Lower leg skin (tissue), 3 donors: ENCODE data around the gene VEZF1.

ENCODE experiments used
- POLR2A ChIP-seq, 2 donors: fragments of 450-650 bp; IDR thresholded peaks; one replicate each; pipeline ENCODE4 v1.6.1; 2016 to 2017; ENCODE audit warnings: antibody characterized with exemption in 2 of 2, mild to moderate bottlenecking in 1 of 2, moderate library complexity in 1 of 2
- TF ChIP-seq, protein P1 (sequence below), 3 donors: fragments of 450-650 bp; IDR thresholded peaks; one replicate each; pipeline ENCODE4 v1.5.1; 2016; ENCODE audit warnings: antibody characterized with exemption in 3 of 3, mild to moderate bottlenecking in 3 of 3, moderate library complexity in 2 of 3

DNA sequence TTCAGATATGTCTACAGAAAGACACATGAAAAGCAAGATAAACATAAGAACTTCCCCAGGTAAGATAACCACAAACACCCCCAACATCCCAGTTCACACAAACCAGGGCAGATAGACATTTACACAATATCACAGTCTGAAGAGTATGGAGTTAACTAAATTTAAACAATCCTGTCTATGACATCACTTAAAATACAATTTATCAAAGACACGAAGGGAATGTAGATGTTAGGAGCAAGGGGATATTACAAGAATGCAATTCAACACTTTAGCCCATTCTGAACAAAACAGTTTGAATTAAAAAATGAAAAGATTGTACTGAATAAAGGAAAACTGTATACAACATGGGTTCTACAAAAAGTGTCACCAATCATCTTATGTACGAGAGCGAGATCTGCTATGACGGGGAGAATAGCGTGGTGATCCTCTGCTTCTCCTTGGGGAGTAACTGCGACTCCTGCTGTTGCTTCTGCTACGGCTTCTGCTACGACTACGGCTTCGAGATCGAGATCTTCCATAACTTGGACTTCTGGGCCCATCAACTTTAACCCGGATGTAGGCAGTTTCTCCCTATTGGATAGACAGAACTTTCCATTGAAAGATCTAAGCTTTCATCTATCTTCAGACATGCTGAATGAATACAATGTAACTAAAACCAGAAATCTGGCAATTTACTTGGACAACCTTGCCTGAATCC lies 17.1 kb upstream of the VEZF1 start:
- TF ChIP-seq, protein P1, sequence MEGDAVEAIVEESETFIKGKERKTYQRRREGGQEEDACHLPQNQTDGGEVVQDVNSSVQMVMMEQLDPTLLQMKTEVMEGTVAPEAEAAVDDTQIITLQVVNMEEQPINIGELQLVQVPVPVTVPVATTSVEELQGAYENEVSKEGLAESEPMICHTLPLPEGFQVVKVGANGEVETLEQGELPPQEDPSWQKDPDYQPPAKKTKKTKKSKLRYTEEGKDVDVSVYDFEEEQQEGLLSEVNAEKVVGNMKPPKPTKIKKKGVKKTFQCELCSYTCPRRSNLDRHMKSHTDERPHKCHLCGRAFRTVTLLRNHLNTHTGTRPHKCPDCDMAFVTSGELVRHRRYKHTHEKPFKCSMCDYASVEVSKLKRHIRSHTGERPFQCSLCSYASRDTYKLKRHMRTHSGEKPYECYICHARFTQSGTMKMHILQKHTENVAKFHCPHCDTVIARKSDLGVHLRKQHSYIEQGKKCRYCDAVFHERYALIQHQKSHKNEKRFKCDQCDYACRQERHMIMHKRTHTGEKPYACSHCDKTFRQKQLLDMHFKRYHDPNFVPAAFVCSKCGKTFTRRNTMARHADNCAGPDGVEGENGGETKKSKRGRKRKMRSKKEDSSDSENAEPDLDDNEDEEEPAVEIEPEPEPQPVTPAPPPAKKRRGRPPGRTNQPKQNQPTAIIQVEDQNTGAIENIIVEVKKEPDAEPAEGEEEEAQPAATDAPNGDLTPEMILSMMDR (IDR thresholded peaks at IDR 0.05), result no peak
- no peak for TF ChIP-seq POLR2A (IDR thresholded peaks at IDR 0.05)
